SK-N-SH treated with all-trans-retinoic acid at 6 μM for 48 hours (cell line): Measurements from ENCODE around the gene MEIOSIN.
A peak's percentile ranks its signal among the peaks of the same experiment; 100 is the strongest.

Experiments
- ATAC-seq: fragments of 200-7000 bp; cut with Tn5 transposase; 3 replicates; pipeline ENCODE4 v1.9.1; 2020; ENCODE audit warnings: mild to moderate bottlenecking, moderate library complexity
- ARNTL ChIP-seq: fragments of 450-650 bp; formaldehyde crosslinking; IDR thresholded peaks from 2 replicates; pipeline ENCODE4 v1.5.0; 2020; ENCODE audit warnings: low read depth, mild to moderate bottlenecking, moderate library complexity, borderline replicate concordance
- BACH2 ChIP-seq: fragments of 250-450 bp; sonication (Bioruptor Pico); IDR thresholded peaks from 2 replicates; pipeline ENCODE4 v1.9.0; 2021; ENCODE audit warnings: mild to moderate bottlenecking, borderline replicate concordance
- CREB5 ChIP-seq: fragments of 250-450 bp; sonication (Bioruptor Pico); IDR thresholded peaks from 2 replicates; pipeline ENCODE4 v1.5.1; 2020; ENCODE audit warnings: low read depth, mild to moderate bottlenecking, moderate library complexity
- CSDC2 ChIP-seq: fragments of 250-450 bp; sonication (Bioruptor Pico); IDR thresholded peaks from 2 replicates; pipeline ENCODE4 v1.5.0; 2020; ENCODE audit warnings: mild to moderate bottlenecking, moderate library complexity
- ISL1 ChIP-seq: fragments of 250-450 bp; sonication (Bioruptor Pico); IDR thresholded peaks from 2 replicates; pipeline ENCODE4 v2.1.2; 2022; ENCODE audit warnings: mild to moderate bottlenecking, moderate library complexity
- OSR1 ChIP-seq: fragments of 250-450 bp; sonication (Bioruptor Pico); IDR thresholded peaks from 2 replicates; pipeline ENCODE4 v1.8.0; 2022; ENCODE audit warnings: moderate library complexity, mild to moderate bottlenecking, inconsistent platforms
- PATZ1 ChIP-seq: fragments of 250-450 bp; sonication (Bioruptor Pico); IDR thresholded peaks from 2 replicates; pipeline ENCODE4 v1.8.0; 2020; ENCODE audit warnings: mild to moderate bottlenecking, moderate library complexity, borderline replicate concordance
- POU6F1 ChIP-seq: fragments of 250-450 bp; sonication (Bioruptor Pico); IDR thresholded peaks from 2 replicates; pipeline ENCODE4 v1.8.0; 2021; ENCODE audit warnings: low read depth, mild to moderate bottlenecking, moderate library complexity, borderline replicate concordance
- RARB ChIP-seq: fragments of 250-450 bp; sonication (Bioruptor Pico); IDR thresholded peaks from 2 replicates; pipeline ENCODE4 v1.8.0; 2021; ENCODE audit warnings: mild to moderate bottlenecking, moderate library complexity
- TCF4 ChIP-seq: fragments of 250-450 bp; sonication (Bioruptor Pico); IDR thresholded peaks from 2 replicates; pipeline ENCODE4 v1.8.0; 2021; ENCODE audit warnings: mild to moderate bottlenecking, moderate library complexity, borderline replicate concordance
- TOX ChIP-seq: fragments of 250-450 bp; sonication (Bioruptor Pico); IDR thresholded peaks from 2 replicates; pipeline ENCODE4 v1.8.0; 2021; ENCODE audit warnings: mild to moderate bottlenecking, moderate library complexity, borderline replicate concordance
- TSHZ2 ChIP-seq: fragments of 250-450 bp; sonication (Bioruptor Pico); IDR thresholded peaks from 2 replicates; pipeline ENCODE4 v1.5.0; 2020; ENCODE audit warnings: mild to moderate bottlenecking, moderate library complexity
- ZC3H10 ChIP-seq: fragments of 250-450 bp; sonication (Bioruptor Pico); IDR thresholded peaks from 2 replicates; pipeline ENCODE4 v1.5.1; 2021; ENCODE audit warnings: mild to moderate bottlenecking, moderate library complexity
- ZFP3 ChIP-seq: fragments of 250-450 bp; sonication (Bioruptor Pico); IDR thresholded peaks from 2 replicates; pipeline ENCODE4 v1.5.0; 2020; ENCODE audit warnings: mild to moderate bottlenecking, moderate library complexity
- ZFP30 ChIP-seq: fragments of 450-650 bp; formaldehyde crosslinking; IDR thresholded peaks from 2 replicates; pipeline ENCODE4 v1.5.0; 2022; ENCODE audit warnings: mild to moderate bottlenecking, moderate library complexity
- ZNF565 ChIP-seq: fragments of 450-650 bp; formaldehyde crosslinking; conservative IDR thresholded peaks from 2 replicates; pipeline ENCODE4 v1.5.0; 2020; ENCODE audit warnings: low read depth, mild to moderate bottlenecking, moderate library complexity
- ZNF70 ChIP-seq: fragments of 450-650 bp; formaldehyde crosslinking; IDR thresholded peaks from 2 replicates; pipeline ENCODE4 v1.5.0; 2020; ENCODE audit warnings: mild to moderate bottlenecking, moderate library complexity
- ZNF8 ChIP-seq: fragments of 450-650 bp; formaldehyde crosslinking; IDR thresholded peaks from 2 replicates; pipeline ENCODE4 v1.5.0; 2020; ENCODE audit warnings: mild to moderate bottlenecking, moderate library complexity

Gene MEIOSIN

GRCh38 chr19:45779231-45780145, 46.2 kb downstream of the MEIOSIN start:
- no peak for ATAC-seq
- TF ChIP-seq ZFP3 (no peak), TCF4 (CRISPR knock-in tag) (no peak), ZFP30 (CRISPR knock-in tag) (no peak), ZNF565 (CRISPR knock-in tag) (no peak), ARNTL (CRISPR knock-in tag) (no peak), RARB (CRISPR knock-in tag) (no peak)

GRCh38 chr19:45780146-45780447, 46.9 kb downstream of the MEIOSIN start:
- TF ChIP-seq ZNF565 (CRISPR knock-in tag) (no peak), RARB (CRISPR knock-in tag) (no peak), CREB5 (CRISPR knock-in tag) (no peak)
- TF ChIP-seq, all 23 proteins: peak for 0
- no peak for ATAC-seq

- TF ChIP-seq CREB5 (CRISPR knock-in tag) (no peak), POU6F1 (CRISPR knock-in tag) (no peak), OSR1 (CRISPR knock-in tag) (no peak), BACH2 (CRISPR knock-in tag) (no peak), RARB (CRISPR knock-in tag) (no peak), ZNF70 (no peak), ZFP30 (CRISPR knock-in tag) (no peak), ARNTL (CRISPR knock-in tag) (no peak)
- ATAC-seq, result no peak
Measured at GRCh38 chr19:45780448-45781213, 47.4 kb downstream of the MEIOSIN start.

- peak; percentile 5 for ATAC-seq
- TF ChIP-seq ZNF8 (CRISPR knock-in tag), result no peak
- no peak for TF ChIP-seq TCF4 (CRISPR knock-in tag)
- TF ChIP-seq BACH2 (CRISPR knock-in tag), result no peak
- TF ChIP-seq PATZ1 (CRISPR knock-in tag), result no peak
- TF ChIP-seq TOX, result no peak
- no peak for TF ChIP-seq ZC3H10 (CRISPR knock-in tag)
- no peak for TF ChIP-seq POU6F1 (CRISPR knock-in tag)
- TF ChIP-seq CSDC2, result no peak
- no peak for TF ChIP-seq OSR1 (CRISPR knock-in tag)
- no peak for TF ChIP-seq TSHZ2 (CRISPR knock-in tag)
- TF ChIP-seq ISL1 (CRISPR knock-in tag), result no peak
- TF ChIP-seq ZNF565 (CRISPR knock-in tag), result no peak
- no peak for TF ChIP-seq ZFP3
Measured at GRCh38 chr19:45781214-45782161, 48.2 kb downstream of the MEIOSIN start.
